OCI-LY7 (cell line): ENCODE data around the gene SARS2.

Source experiments
- EZH2phosphoT487 ChIP-seq: fragments of 200-600 bp; sonication (generic); IDR thresholded peaks from 2 replicates; pipeline ENCODE4 v1.6.1; 2018; ENCODE audit warnings: low read depth, borderline replicate concordance, mild to moderate bottlenecking, mixed run types, antibody characterized with exemption, low read length, moderate library complexity, mixed read lengths
- TF ChIP-seq, protein P1 (sequence below): fragments of 200-600 bp; sonication (generic); conservative IDR thresholded peaks from 2 replicates; pipeline ENCODE4 v1.5.1; 2014; ENCODE audit warnings: mild to moderate bottlenecking, antibody characterized with exemption, low read length, moderate library complexity, mixed read lengths

- TF ChIP-seq, protein P1, sequence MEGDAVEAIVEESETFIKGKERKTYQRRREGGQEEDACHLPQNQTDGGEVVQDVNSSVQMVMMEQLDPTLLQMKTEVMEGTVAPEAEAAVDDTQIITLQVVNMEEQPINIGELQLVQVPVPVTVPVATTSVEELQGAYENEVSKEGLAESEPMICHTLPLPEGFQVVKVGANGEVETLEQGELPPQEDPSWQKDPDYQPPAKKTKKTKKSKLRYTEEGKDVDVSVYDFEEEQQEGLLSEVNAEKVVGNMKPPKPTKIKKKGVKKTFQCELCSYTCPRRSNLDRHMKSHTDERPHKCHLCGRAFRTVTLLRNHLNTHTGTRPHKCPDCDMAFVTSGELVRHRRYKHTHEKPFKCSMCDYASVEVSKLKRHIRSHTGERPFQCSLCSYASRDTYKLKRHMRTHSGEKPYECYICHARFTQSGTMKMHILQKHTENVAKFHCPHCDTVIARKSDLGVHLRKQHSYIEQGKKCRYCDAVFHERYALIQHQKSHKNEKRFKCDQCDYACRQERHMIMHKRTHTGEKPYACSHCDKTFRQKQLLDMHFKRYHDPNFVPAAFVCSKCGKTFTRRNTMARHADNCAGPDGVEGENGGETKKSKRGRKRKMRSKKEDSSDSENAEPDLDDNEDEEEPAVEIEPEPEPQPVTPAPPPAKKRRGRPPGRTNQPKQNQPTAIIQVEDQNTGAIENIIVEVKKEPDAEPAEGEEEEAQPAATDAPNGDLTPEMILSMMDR: no peak
- no peak for TF ChIP-seq EZH2phosphoT487
These were observed 10.5 kb downstream of the SARS2 start for GRCh38 chr19:38919837-38920601.
